Karpas-422 (cell line): ENCODE data around the gene PGP. TPM values are rescaled to one million over a fixed set of nuclear protein-coding genes. Genes with fewer than 3 reads are reported as not detected.

ENCODE experiments used
- DNase-seq: peaks from one replicate; pipeline ENCODE4 v3.0.0-alpha.2; 2015
- H2AFZ ChIP-seq: fragments of 200-600 bp; sonication (generic); 2 replicates; pipeline ENCODE4 v1.6.1; 2014; ENCODE audit warnings: antibody characterized with exemption, low read length, mixed read lengths
- H3K27ac ChIP-seq: fragments of 200-600 bp; sonication (generic); 2 replicates; pipeline ENCODE4 v1.5.1; 2014; ENCODE audit warnings: mild to moderate bottlenecking, low read length, moderate library complexity
- H3K27me3 ChIP-seq: fragments of 200-600 bp; sonication (generic); 2 replicates; pipeline ENCODE4 v1.6.1; 2014; ENCODE audit warnings: low read length, mixed read lengths
- H3K36me3 ChIP-seq: fragments of 200-600 bp; sonication (generic); 2 replicates; pipeline ENCODE4 v1.6.1; 2014; ENCODE audit warnings: low read length, mixed read lengths; ENCODE audit not compliant: insufficient read depth
- H3K4me1 ChIP-seq: fragments of 200-600 bp; sonication (generic); 2 replicates; pipeline ENCODE4 v1.6.1; 2014; ENCODE audit warnings: mild to moderate bottlenecking, low read length, mixed read lengths
- H3K4me2 ChIP-seq: fragments of 200-600 bp; sonication (generic); 2 replicates; pipeline ENCODE4 v1.6.1; 2014; ENCODE audit warnings: low read length, low read depth, mild to moderate bottlenecking; ENCODE audit not compliant: poor library complexity, severe bottlenecking
- H3K4me3 ChIP-seq: fragments of 200-600 bp; sonication (generic); 2 replicates; pipeline ENCODE4 v1.5.1; 2014; ENCODE audit warnings: mild to moderate bottlenecking, antibody characterized with exemption, low read length, mixed read lengths
- H3K79me2 ChIP-seq: fragments of 200-600 bp; sonication (generic); 2 replicates; pipeline ENCODE4 v1.6.1; 2014; ENCODE audit warnings: mild to moderate bottlenecking, low read length, mixed read lengths
- H3K9ac ChIP-seq: fragments of 200-600 bp; sonication (generic); 2 replicates; pipeline ENCODE4 v1.6.0; 2014; ENCODE audit warnings: low read length
- H3K9me2 ChIP-seq: fragments of 200-600 bp; sonication (generic), shearing (Covaris generic); replicated peaks from 2 replicates; pipeline ENCODE4 v1.6.0; 2014; ENCODE audit warnings: mild to moderate bottlenecking, low read length, moderate library complexity; ENCODE audit not compliant: insufficient read depth
- H3K9me3 ChIP-seq: fragments of 300-700, 200-600 bp; sonication (generic); 2 replicates; pipeline ENCODE4 v1.6.1; 2014; ENCODE audit warnings: low read length, mixed read lengths
- H4K20me1 ChIP-seq: fragments of 200-600 bp; sonication (generic); 2 replicates; pipeline ENCODE4 v1.6.1; 2014; ENCODE audit warnings: mild to moderate bottlenecking, antibody characterized with exemption, low read length, low read depth; ENCODE audit not compliant: insufficient read depth
- total RNA-seq: library from RNA; depleted of rRNA; stranded (reverse); fragments of >200 nt; shearing (Covaris generic); gene quantifications from 2 replicates; pipeline ENCODE4 v1.2.3, GENCODE V29; 2014; ENCODE audit warnings: low replicate concordance

The PGP gene
- total RNA-seq, 1 experiment from 2014 or later = 26.5 TPM

GRCh38 chr16:2178321-2179106 lies 36.1 kb downstream of the PGP start:
- Histone ChIP-seq H3K9me3 (no peaks in the 10 kb centered on the region), H3K4me3 (no peak overlapping the region), H3K4me2 (no peak overlapping the region), H3K27ac (no peak overlapping the region), H3K79me2 (no peaks in the 10 kb centered on the region), H3K27me3 (no peaks in the 10 kb centered on the region), H3K9me2 (no peaks in the 10 kb centered on the region), H3K36me3 (peaks cover 19% of the 10 kb centered on the region), H2AFZ (no peak overlapping the region), H3K4me1 (0 out of 2 replicates have a peak, but pooled peaks cover 3% of the 10 kb centered on the region), H3K9ac (no peak overlapping the region), H4K20me1 (no peaks in the 10 kb centered on the region)
- no peak for DNase-seq

DNA sequence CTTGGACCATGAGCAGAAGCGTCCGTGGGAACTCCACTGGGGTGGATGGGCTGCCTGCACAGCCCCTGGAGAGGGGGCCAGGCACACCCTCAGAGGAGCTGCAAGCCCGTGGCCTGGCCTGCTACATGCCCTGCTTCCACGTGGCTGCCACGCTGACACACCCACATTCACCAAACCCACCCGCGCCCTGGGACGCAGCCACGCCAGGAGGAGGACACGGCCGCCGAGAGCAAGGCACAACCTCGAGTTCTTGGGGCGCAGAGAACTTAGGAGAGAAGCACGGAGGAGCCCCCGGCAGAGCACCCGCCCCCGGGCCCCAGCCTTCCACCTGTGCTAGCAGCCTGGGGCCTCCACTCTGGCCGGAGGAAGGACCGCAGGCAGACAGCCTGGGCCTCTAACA lies 37.1 kb downstream of the PGP start:
- Histone ChIP-seq H3K4me1 (no peaks in the 10 kb centered on the region), H3K36me3 (peaks cover 19% of the 10 kb centered on the region), H3K9me2 (no peaks in the 10 kb centered on the region), H3K4me2 (no peak overlapping the region), H4K20me1 (no peaks in the 10 kb centered on the region), H3K4me3 (no peak overlapping the region), H3K9me3 (no peaks in the 10 kb centered on the region), H3K9ac (no peak overlapping the region), H3K79me2 (no peaks in the 10 kb centered on the region), H2AFZ (no peak overlapping the region), H3K27ac (no peak overlapping the region), H3K27me3 (no peaks in the 10 kb centered on the region)
- DNase-seq = no peak

DNA sequence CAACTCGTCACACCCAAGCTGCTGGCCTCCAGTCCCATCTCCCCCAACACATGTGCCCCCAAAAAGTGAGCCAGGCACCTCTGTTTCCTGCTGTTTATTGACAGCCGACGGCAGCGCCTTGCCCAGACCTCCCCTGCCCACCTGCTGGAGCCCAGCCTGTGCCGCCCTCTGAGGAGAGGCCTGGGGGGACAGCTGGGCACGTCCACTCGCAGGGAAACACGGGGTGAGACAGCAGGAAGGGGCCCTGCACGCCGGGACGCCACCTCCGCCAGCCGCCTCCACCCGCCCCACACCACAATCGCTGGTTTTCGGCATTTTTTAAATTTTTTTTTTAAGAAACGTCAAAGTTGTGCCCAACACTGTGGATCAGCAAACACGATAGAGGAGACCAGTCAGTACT lies 37.5 kb downstream of the PGP start:
- H3K27me3 ChIP-seq = no peaks in the 10 kb centered on the region
- H3K9ac ChIP-seq = no peak overlapping the region
- no peak overlapping the region for H3K4me3 ChIP-seq
- H3K9me3 ChIP-seq = no peaks in the 10 kb centered on the region
- no peaks in the 10 kb centered on the region for H3K9me2 ChIP-seq
- no peak for DNase-seq
- H3K79me2 ChIP-seq = no peaks in the 10 kb centered on the region
- no peaks in the 10 kb centered on the region for H4K20me1 ChIP-seq
- H3K27ac ChIP-seq = no peak overlapping the region
- H3K36me3 ChIP-seq = peaks cover 19% of the 10 kb centered on the region
- no peak overlapping the region for H3K4me2 ChIP-seq
- H3K4me1 ChIP-seq = no peaks in the 10 kb centered on the region
- H2AFZ ChIP-seq = no peak overlapping the region

DNA sequence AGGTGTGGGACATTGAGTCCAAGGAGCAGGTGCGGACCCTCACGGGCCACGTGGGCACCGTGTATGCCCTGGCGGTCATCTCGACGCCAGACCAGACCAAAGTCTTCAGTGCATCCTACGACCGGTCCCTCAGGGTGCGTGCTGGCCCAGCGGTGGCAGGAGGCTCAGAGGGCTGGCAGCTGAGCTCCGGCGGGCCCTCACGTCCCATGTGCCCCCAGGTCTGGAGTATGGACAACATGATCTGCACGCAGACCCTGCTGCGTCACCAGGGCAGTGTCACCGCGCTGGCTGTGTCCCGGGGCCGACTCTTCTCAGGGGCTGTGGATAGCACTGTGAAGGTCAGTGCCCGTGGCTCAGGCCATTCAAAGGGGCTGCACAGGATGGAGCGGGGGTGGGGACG lies 38.6 kb downstream of the PGP start:
- Histone ChIP-seq H3K36me3 (peaks cover 19% of the 10 kb centered on the region), H3K4me2 (no peak overlapping the region), H3K27ac (no peak overlapping the region), H3K9me2 (no peaks in the 10 kb centered on the region), H3K4me1 (no peaks in the 10 kb centered on the region), H3K79me2 (no peaks in the 10 kb centered on the region), H3K4me3 (no peak overlapping the region), H2AFZ (no peak overlapping the region), H4K20me1 (no peaks in the 10 kb centered on the region), H3K9me3 (no peaks in the 10 kb centered on the region), H3K27me3 (no peaks in the 10 kb centered on the region), H3K9ac (no peak overlapping the region)
- no peak for DNase-seq

GRCh38 chr16:2175454-2175853 lies 39.2 kb downstream of the PGP start:
- Histone ChIP-seq H3K9me2 (no peaks in the 10 kb centered on the region), H3K4me2 (no peak overlapping the region), H2AFZ (no peak overlapping the region), H3K27me3 (no peaks in the 10 kb centered on the region), H3K36me3 (peaks cover 19% of the 10 kb centered on the region), H4K20me1 (no peaks in the 10 kb centered on the region), H3K79me2 (no peaks in the 10 kb centered on the region), H3K9me3 (no peaks in the 10 kb centered on the region), H3K4me1 (no peaks in the 10 kb centered on the region), H3K9ac (no peak overlapping the region), H3K27ac (no peak overlapping the region), H3K4me3 (no peak overlapping the region)
- DNase-seq = no peak

DNA sequence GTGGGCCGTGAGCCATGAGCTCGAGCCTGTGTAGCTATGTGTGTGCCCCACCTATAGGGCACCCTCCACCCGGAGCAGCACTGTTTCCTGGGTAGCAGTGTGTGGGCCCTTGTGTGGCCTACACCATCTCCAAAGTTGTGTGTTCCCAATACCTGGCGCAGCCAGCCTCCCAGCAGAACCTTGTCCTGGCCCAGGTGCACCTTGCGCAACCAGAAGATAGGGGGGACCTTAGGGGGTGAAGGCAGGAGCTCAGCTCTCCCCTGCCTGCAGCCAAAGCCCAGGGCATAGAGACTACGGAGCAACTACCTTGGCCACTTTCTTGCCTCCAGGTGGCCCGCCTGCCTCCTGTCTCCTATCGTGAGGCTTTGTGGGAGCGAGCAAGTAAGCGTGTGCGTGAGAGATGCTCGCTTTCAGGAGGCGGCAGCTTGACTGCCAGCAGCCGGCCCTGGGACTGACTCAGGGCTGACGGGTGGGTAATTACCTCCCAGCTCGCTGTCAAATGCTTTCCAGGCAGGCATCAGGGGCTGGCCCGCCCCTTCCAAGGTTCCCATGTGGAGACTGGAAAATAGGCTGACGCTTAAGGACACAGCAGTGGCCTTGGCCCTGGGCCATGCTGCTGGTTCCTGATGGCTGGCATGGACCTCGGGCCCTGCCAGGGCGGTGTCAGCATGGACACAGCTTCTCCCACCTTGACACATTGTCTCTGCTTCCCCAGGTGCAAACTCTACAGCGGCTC lies 40.1 kb downstream of the PGP start:
- Histone ChIP-seq H3K9me2 (no peaks in the 10 kb centered on the region), H3K27ac (no peak overlapping the region), H2AFZ (no peak overlapping the region), H3K79me2 (no peaks in the 10 kb centered on the region), H3K4me3 (no peak overlapping the region), H3K27me3 (no peaks in the 10 kb centered on the region), H4K20me1 (no peaks in the 10 kb centered on the region), H3K9me3 (no peaks in the 10 kb centered on the region), H3K4me1 (no peaks in the 10 kb centered on the region), H3K36me3 (peaks cover 19% of the 10 kb centered on the region), H3K4me2 (no peak overlapping the region), H3K9ac (no peak overlapping the region)
- no peak for DNase-seq

- no peaks in the 10 kb centered on the region for H4K20me1 ChIP-seq
- H3K36me3 ChIP-seq = peaks cover 19% of the 10 kb centered on the region
- H3K27me3 ChIP-seq = no peaks in the 10 kb centered on the region
- no peaks in the 10 kb centered on the region for H3K9me3 ChIP-seq
- no peak overlapping the region for H3K4me3 ChIP-seq
- no peak overlapping the region for H3K9ac ChIP-seq
- no peak for DNase-seq
- no peaks in the 10 kb centered on the region for H3K79me2 ChIP-seq
- H3K4me2 ChIP-seq = no peak overlapping the region
- no peaks in the 10 kb centered on the region for H3K4me1 ChIP-seq
- no peak overlapping the region for H2AFZ ChIP-seq
- no peaks in the 10 kb centered on the region for H3K9me2 ChIP-seq
- no peak overlapping the region for H3K27ac ChIP-seq
Observed at GRCh38 chr16:2173916-2174315, 40.7 kb downstream of the PGP start.

GRCh38 chr16:2173366-2173765 lies 41.3 kb downstream of the PGP start:
- no peaks in the 10 kb centered on the region for H3K9me2 ChIP-seq
- no peak overlapping the region for H3K4me2 ChIP-seq
- H3K27ac ChIP-seq = no peak overlapping the region
- H3K4me1 ChIP-seq = no peaks in the 10 kb centered on the region
- H3K79me2 ChIP-seq = no peaks in the 10 kb centered on the region
- no peak for DNase-seq
- H3K27me3 ChIP-seq = no peaks in the 10 kb centered on the region
- H3K9ac ChIP-seq = no peak overlapping the region
- H3K36me3 ChIP-seq = peaks cover 19% of the 10 kb centered on the region
- no peaks in the 10 kb centered on the region for H3K9me3 ChIP-seq
- H2AFZ ChIP-seq = no peak overlapping the region
- no peaks in the 10 kb centered on the region for H4K20me1 ChIP-seq
- H3K4me3 ChIP-seq = no peak overlapping the region
